IMR-90 (cell line): Measurements from ENCODE around the gene ARF6. TPM values are rescaled to one million over a fixed set of nuclear protein-coding genes. Genes with fewer than 3 reads are reported as not detected.

Experiments used
- ATAC-seq: fragments of 200-7000 bp; cut with Tn5 transposase; 2 replicates; pipeline ENCODE4 v1.9.1; 2020; ENCODE audit warnings: low read depth, mild to moderate bottlenecking, moderate library complexity
- BruUV-seq: library from RNA; stranded (reverse); fragments of 400-500 nt; replicated peaks from 2 replicates; lab custom pipeline; 2021; lab: Mats Ljungman, UMichigan
- CTCF ChIA-PET: fragments of 300-600 bp; formaldehyde crosslinking; extraction: SDS; loops from one replicate; lab custom pipeline; 2021; ENCODE audit warnings: antibody characterized with exemption; lab: Yijun Ruan, JAX
- POLR2A ChIA-PET: fragments of 300-600 bp; sonication (Branson Sonifier 250); formaldehyde crosslinking; loops from one replicate; lab custom pipeline; 2022; ENCODE audit warnings: antibody characterized with exemption; ENCODE audit not compliant: unreplicated experiment; lab: Charles Lee
- DNase-seq: peaks from one replicate; pipeline ENCODE4 v3.0.0; 2013
- H2AFZ ChIP-seq: replicated peaks from 2 replicates; pipeline ENCODE3; 2013; ENCODE audit warnings: low read length, mild to moderate bottlenecking; ENCODE audit not compliant: poor library complexity
- H2AK5ac ChIP-seq: 2 replicates; pipeline ENCODE4 v1.6.1; 2013; ENCODE audit warnings: low read depth, low read length, inconsistent platforms
- H2AK9ac ChIP-seq: replicated peaks from 2 replicates; pipeline ENCODE3; 2013; ENCODE audit warnings: mild to moderate bottlenecking, low read depth, low read length, moderate library complexity; ENCODE audit not compliant: poor library complexity
- H2BK120ac ChIP-seq: 2 replicates; pipeline ENCODE4 v1.6.1; 2013; ENCODE audit warnings: low read depth, low read length, inconsistent platforms
- H2BK15ac ChIP-seq: 3 replicates; pipeline ENCODE4 v1.6.1; 2013; ENCODE audit warnings: low read depth, low read length, inconsistent platforms
- H2BK20ac ChIP-seq: 2 replicates; pipeline ENCODE4 v1.6.1; 2013; ENCODE audit warnings: low read depth, mild to moderate bottlenecking, inconsistent platforms, low read length, moderate library complexity
- H2BK5ac ChIP-seq: 2 replicates; pipeline ENCODE4 v1.6.1; 2013; ENCODE audit warnings: mild to moderate bottlenecking, low read depth, low read length, inconsistent platforms; ENCODE audit not compliant: poor library complexity, severe bottlenecking
- H3K14ac ChIP-seq: replicated peaks from 2 replicates; pipeline ENCODE4 v1.6.1; 2013; ENCODE audit warnings: low read depth, low read length, inconsistent platforms
- H3K18ac ChIP-seq: 2 replicates; pipeline ENCODE4 v1.6.1; 2013; ENCODE audit warnings: low read depth, low read length, control low read depth
- H3K23ac ChIP-seq: 2 replicates; pipeline ENCODE4 v1.6.1; 2013; ENCODE audit warnings: low read depth, low read length, inconsistent platforms
- H3K27ac ChIP-seq: 2 replicates; pipeline ENCODE4 v1.5.1; 2013; ENCODE audit warnings: mild to moderate bottlenecking, control low read depth, low read length; ENCODE audit not compliant: insufficient read depth
- H3K27me3 ChIP-seq: 2 replicates; pipeline ENCODE4 v1.6.1; 2013; ENCODE audit warnings: low read length; ENCODE audit not compliant: control insufficient read depth, insufficient read depth
- H3K36me3 ChIP-seq: 2 replicates; pipeline ENCODE4 v1.6.1; 2013; ENCODE audit warnings: low read length, mixed read lengths; ENCODE audit not compliant: control insufficient read depth, insufficient read depth
- H3K4ac ChIP-seq: 2 replicates; pipeline ENCODE4 v1.6.1; 2013; ENCODE audit warnings: low read depth, low read length, inconsistent platforms
- H3K4me1 ChIP-seq: 2 replicates; pipeline ENCODE4 v1.6.1; 2013; ENCODE audit warnings: low read length, mixed read lengths; ENCODE audit not compliant: control insufficient read depth, insufficient read depth
- H3K4me2 ChIP-seq: 2 replicates; pipeline ENCODE4 v1.6.1; 2013; ENCODE audit warnings: low read depth, mild to moderate bottlenecking, control low read depth, low read length, moderate library complexity
- H3K4me3 ChIP-seq: 2 replicates; pipeline ENCODE4 v1.5.1; 2013; ENCODE audit warnings: low read depth, mild to moderate bottlenecking, control low read depth, low read length, moderate library complexity; ENCODE audit not compliant: insufficient read depth
- H3K56ac ChIP-seq: 2 replicates; pipeline ENCODE4 v1.6.1; 2013; ENCODE audit warnings: low read length, inconsistent platforms; ENCODE audit not compliant: insufficient read depth; ENCODE audit errors: extremely low read depth
- H3K79me1 ChIP-seq, 2 experiments: 2 replicates each; pipeline ENCODE4 v1.6.1; 2013; ENCODE audit warnings: low read length in 2 of 2, inconsistent platforms in 1 of 2, low read depth in 1 of 2
- H3K9ac ChIP-seq: 2 replicates; pipeline ENCODE4 v1.6.1; 2013; ENCODE audit warnings: low read depth, low read length, control low read depth
- H3K9me1 ChIP-seq: 2 replicates; pipeline ENCODE4 v1.6.1; 2013; ENCODE audit warnings: low read length, inconsistent platforms; ENCODE audit not compliant: insufficient read depth
- H3K9me3 ChIP-seq: 2 replicates; pipeline ENCODE4 v1.6.1; 2013; ENCODE audit warnings: low read length; ENCODE audit not compliant: control insufficient read depth, insufficient read depth
- H4K20me1 ChIP-seq: 2 replicates; pipeline ENCODE4 v1.6.1; 2013; ENCODE audit warnings: low read length, inconsistent platforms; ENCODE audit not compliant: insufficient read depth
- H4K5ac ChIP-seq: 2 replicates; pipeline ENCODE4 v1.6.1; 2013; ENCODE audit warnings: mild to moderate bottlenecking, low read depth, low read length, control low read depth
- H4K8ac ChIP-seq, 2 experiments: 2 replicates each; pipeline ENCODE4 v1.6.1; 2013; ENCODE audit warnings: low read depth in 2 of 2, low read length in 2 of 2, control low read depth in 1 of 2, inconsistent platforms in 1 of 2
- H4K91ac ChIP-seq: 2 replicates; pipeline ENCODE4 v1.6.1; 2013; ENCODE audit warnings: low read depth, low read length, inconsistent platforms; ENCODE audit not compliant: insufficient read depth
- CEBPB ChIP-seq: IDR thresholded peaks from 2 replicates; pipeline ENCODE4 v1.6.1; 2012; ENCODE audit warnings: low read depth, low read length, improper control_type of control experiment
- CHD1 ChIP-seq: IDR thresholded peaks from 2 replicates; pipeline ENCODE4 v1.6.1; 2012; ENCODE audit warnings: low read depth, low read length, improper control_type of control experiment
- MAFK ChIP-seq: IDR thresholded peaks from 2 replicates; pipeline ENCODE4 v1.6.1; 2012; ENCODE audit warnings: low read depth, low read length, improper control_type of control experiment
- MAZ ChIP-seq: IDR thresholded peaks from 2 replicates; pipeline ENCODE4 v1.6.1; 2012; ENCODE audit warnings: low read depth, mild to moderate bottlenecking, low read length, improper control_type of control experiment, moderate library complexity, borderline replicate concordance
- MXI1 ChIP-seq: IDR thresholded peaks from 2 replicates; pipeline ENCODE4 v1.6.1; 2012; ENCODE audit warnings: low read depth, mild to moderate bottlenecking, low read length, moderate library complexity, borderline replicate concordance
- NFE2L2 ChIP-seq: fragments of 150-350 bp; IDR thresholded peaks from 2 replicates; pipeline ENCODE4 v1.6.1; 2016; ENCODE audit warnings: low read depth, mild to moderate bottlenecking, low read length
- POLR2A ChIP-seq: IDR thresholded peaks from 2 replicates; pipeline ENCODE4 v1.6.1; 2012; ENCODE audit warnings: mild to moderate bottlenecking, low read depth, low read length
- RAD21 ChIP-seq: IDR thresholded peaks from 2 replicates; pipeline ENCODE4 v1.6.1; 2012; ENCODE audit warnings: low read length, improper control_type of control experiment
- RCOR1 ChIP-seq: IDR thresholded peaks from 2 replicates; pipeline ENCODE4 v1.6.1; 2012; ENCODE audit warnings: mild to moderate bottlenecking, low read length, improper control_type of control experiment; ENCODE audit not compliant: insufficient replicate concordance
- RFX5 ChIP-seq: IDR thresholded peaks from 2 replicates; pipeline ENCODE4 v1.8.0; 2012; ENCODE audit warnings: low read depth, mild to moderate bottlenecking, low read length, moderate library complexity
- SMC3 ChIP-seq: fragments of 150-350 bp; IDR thresholded peaks from 2 replicates; pipeline ENCODE4 v1.6.1; 2016; ENCODE audit warnings: low read depth, mild to moderate bottlenecking, antibody characterized with exemption, low read length, moderate library complexity
- WGBS, 2 experiments: methylation state at CpG; one replicate each; pipeline versions ENCODE4 v1.1.5 to v1.1.7; 2013; ENCODE audit warnings: missing lambda C conversion rate in 2 of 2; ENCODE audit not compliant: insufficient read length in 1 of 2; ENCODE audit errors: extremely low coverage in 2 of 2; 5-methylcytosine and 5-hydroxymethylcytosine counted together
- dilution Hi-C: fragments of 300-500 bp; cut with HindIII; formaldehyde crosslinking; loops from one replicate; pipeline ENCODE4 v1.14.3; 2018; ENCODE audit warnings: low sequenced_read_pairs; ENCODE audit not compliant: unreplicated experiment
- in situ Hi-C: fragments of 300-500 bp; cut with MboI; formaldehyde crosslinking; loops from 3 replicates; pipeline ENCODE4 v1.14.3; 2019; ENCODE audit warnings: low sequenced_read_pairs, inconsistent platforms, mixed read lengths
- intact Hi-C: fragments of 100-400 bp; cut with micrococcal nuclease; formaldehyde crosslinking; loops from 2 replicates; pipeline ENCODE4 v1.10.0; 2022
- polyA plus RNA-seq, 3 experiments: library from polyadenylated mRNA; depleted of rRNA; stranded (reverse); fragments of >200 nt; gene quantifications; 2 replicates each; pipeline ENCODE4 v1.2.3, GENCODE V29; 2012; ENCODE audit warnings: low replicate concordance in 1 of 3
- total RNA-seq: library from RNA; depleted of rRNA; stranded (reverse); fragments of >200 nt; gene quantifications from 2 replicates; pipeline ENCODE4 v1.2.3, GENCODE V29; 2012
- TF ChIP-seq, protein P1 (sequence below): fragments of 150-350 bp; IDR thresholded peaks from 2 replicates; pipeline ENCODE4 v1.6.1; 2016; ENCODE audit warnings: low read depth, mild to moderate bottlenecking, low read length, moderate library complexity, borderline replicate concordance
- TF ChIP-seq, protein P2 (sequence below): fragments of 150-350 bp; IDR thresholded peaks from 2 replicates; pipeline ENCODE4 v1.6.1; 2017; ENCODE audit warnings: mild to moderate bottlenecking, antibody characterized with exemption, low read length, low read depth

The ARF6 gene
- total and polyA plus RNA-seq, 2 of the 4 experiments (the other 2 are of a cell fraction) = 32.1 to 40.1 TPM

DNA sequence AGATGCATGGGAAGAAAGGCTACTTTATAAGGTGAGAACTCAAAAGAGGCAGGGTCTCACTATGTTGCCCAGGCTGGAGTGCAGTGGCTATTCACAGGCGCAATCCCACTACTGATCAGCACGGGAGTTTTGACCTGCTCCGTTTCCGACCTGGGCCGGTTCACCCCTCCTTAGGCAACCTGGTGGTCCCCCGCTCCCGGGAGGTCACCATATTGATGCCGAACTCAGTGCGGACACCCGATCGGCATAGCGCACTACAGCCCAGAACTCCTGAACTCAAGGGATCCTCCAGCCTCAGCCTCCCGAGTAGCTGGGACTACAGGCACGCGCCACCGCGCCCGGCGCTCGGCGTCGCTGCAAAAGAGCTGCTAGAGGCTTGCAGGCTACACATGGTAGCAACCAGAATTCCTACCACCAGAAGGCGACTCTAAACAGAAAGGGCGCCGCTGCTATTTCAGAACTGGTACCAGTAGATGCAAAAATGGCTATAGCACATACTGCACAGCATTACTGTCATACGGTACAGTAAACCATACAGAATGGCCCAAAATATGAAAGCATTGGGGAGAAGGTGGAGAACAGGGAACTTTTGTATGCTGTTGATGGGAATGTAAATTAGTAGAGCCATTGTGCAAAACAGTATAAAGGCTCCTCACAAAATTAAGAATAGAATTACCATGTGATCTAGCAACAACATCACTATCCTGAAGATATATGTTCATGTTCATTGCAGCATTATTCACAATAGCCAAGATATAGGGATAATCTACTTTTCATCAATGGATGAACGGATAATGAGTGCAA lies 39.1 kb upstream of the ARF6 start:
- ATAC-seq = peak; percentile 64
- 17% methylated on average over 17 of the region's 27 CpGs; no CpG with 5 or more reads in 1 of the 2 experiments for WGBS, 2 experiments
- Histone ChIP-seq H4K8ac (peak overlapping the region; percentile 80 to 99; a peak in 3 of 4 replicates), H3K14ac (no peak overlapping the region), H3K4me2 (peak overlapping the region; percentile 40; the same call in 1 of the 2 replicates), H3K79me1 (peaks cover 7 to 18% of the 10 kb centered on the region in 2 experiments), H4K20me1 (no peaks in the 10 kb centered on the region; the same call in 1 of the 2 replicates), H3K4me3 (peak overlapping the region; percentile 16; the same call in 1 of the 2 replicates), H3K56ac (no peak overlapping the region), H2AFZ (peak overlapping the region; percentile 70), H4K91ac (no peak overlapping the region), H2AK5ac (no peak overlapping the region), H3K27ac (no peak overlapping the region), H3K27me3 (no peaks in the 10 kb centered on the region), H2AK9ac (no peak overlapping the region), H4K5ac (no peak overlapping the region), H3K9ac (no peak overlapping the region), H3K23ac (no peak overlapping the region), H3K4ac (no peak overlapping the region), H3K18ac (no peak overlapping the region), H3K9me1 (no peaks in the 10 kb centered on the region), H3K4me1 (no peaks in the 10 kb centered on the region), H3K9me3 (no peaks in the 10 kb centered on the region), H3K36me3 (peaks cover 4% of the 10 kb centered on the region), H2BK15ac (no peak overlapping the region), H2BK20ac (no peak overlapping the region), H2BK5ac (no peak overlapping the region), H2BK120ac (no peak overlapping the region)
- BruUV-seq = no TSS peak
- intact Hi-C loops (loop anchor here (5.0 kb wide), 1 partner anchor 221 kb away; no protein-coding TSS in a partner anchor), in situ Hi-C loops (no loop called here), dilution Hi-C loops (loop anchor here (25.0 kb wide), 1 partner anchor 134 kb away; no protein-coding TSS in a partner anchor)
- ChIA-PET CTCF (interaction anchor here (0.6 to 1.2 kb wide), 6 partner anchors 9 to 342 kb away, joined by 3 to 5 read pairs (median 3); no protein-coding TSS in a partner anchor), POLR2A (interaction anchor here (0.6 kb wide), 1 partner anchor 262 kb away, joined by 11 read pairs; no protein-coding TSS in a partner anchor)
- peak; percentile 81 for DNase-seq
- no peak for TF ChIP-seq NFE2L2
- TF ChIP-seq, protein P1, sequence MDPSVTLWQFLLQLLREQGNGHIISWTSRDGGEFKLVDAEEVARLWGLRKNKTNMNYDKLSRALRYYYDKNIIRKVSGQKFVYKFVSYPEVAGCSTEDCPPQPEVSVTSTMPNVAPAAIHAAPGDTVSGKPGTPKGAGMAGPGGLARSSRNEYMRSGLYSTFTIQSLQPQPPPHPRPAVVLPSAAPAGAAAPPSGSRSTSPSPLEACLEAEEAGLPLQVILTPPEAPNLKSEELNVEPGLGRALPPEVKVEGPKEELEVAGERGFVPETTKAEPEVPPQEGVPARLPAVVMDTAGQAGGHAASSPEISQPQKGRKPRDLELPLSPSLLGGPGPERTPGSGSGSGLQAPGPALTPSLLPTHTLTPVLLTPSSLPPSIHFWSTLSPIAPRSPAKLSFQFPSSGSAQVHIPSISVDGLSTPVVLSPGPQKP = no peak
- no peak for TF ChIP-seq CHD1
- TF ChIP-seq MXI1 = no peak
- TF ChIP-seq RCOR1 = no peak
- no peak for TF ChIP-seq POLR2A
- peak; percentile 49 for TF ChIP-seq SMC3
- peak; percentile 59 for TF ChIP-seq RAD21
- TF ChIP-seq CEBPB = no peak
- no peak for TF ChIP-seq MAZ
- TF ChIP-seq MAFK = no peak
- TF ChIP-seq, protein P2, sequence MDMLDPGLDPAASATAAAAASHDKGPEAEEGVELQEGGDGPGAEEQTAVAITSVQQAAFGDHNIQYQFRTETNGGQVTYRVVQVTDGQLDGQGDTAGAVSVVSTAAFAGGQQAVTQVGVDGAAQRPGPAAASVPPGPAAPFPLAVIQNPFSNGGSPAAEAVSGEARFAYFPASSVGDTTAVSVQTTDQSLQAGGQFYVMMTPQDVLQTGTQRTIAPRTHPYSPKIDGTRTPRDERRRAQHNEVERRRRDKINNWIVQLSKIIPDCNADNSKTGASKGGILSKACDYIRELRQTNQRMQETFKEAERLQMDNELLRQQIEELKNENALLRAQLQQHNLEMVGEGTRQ = no peak
- no peak for TF ChIP-seq RFX5
